ENCODE data around the gene RIMS1.

The RIMS1 gene

DNA sequence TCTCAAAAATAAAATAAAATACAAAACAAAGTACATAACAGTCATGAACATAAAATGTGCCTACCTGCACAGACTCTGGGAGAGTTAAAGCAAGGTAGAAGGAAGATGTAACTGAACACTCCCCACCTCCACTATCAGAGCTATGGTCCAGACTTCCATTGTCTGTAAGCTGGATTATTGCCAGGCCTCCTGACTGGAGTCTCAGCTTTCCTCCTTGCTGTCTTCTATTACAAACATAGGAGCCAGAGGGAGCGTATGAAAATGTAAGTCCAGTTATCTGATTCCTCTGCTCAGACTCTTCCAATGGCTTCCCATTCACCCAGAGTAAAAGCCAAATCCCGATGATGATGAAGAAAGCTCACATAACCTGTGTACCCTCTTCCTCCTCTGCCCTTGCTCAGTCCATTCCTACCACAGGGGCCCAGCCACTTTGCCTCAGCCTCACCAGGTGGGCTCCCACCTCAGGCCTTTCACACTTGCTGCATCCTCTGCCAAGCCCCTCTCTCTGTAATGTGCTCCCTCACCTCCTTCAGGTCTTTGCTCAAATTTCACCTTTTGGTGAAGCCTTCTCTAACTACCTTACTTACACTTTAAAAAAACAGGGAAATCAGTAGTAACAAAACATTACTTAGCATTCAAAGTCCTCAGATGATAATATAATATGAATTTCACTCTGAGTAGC is 194.1 kb downstream of the RIMS1 start:
- in situ Hi-C loops (cut with MboI; ENCODE audit: low pct_unique_long_range_greater_than_20kb, low sequenced_read_pairs) = no loop called here

DNA sequence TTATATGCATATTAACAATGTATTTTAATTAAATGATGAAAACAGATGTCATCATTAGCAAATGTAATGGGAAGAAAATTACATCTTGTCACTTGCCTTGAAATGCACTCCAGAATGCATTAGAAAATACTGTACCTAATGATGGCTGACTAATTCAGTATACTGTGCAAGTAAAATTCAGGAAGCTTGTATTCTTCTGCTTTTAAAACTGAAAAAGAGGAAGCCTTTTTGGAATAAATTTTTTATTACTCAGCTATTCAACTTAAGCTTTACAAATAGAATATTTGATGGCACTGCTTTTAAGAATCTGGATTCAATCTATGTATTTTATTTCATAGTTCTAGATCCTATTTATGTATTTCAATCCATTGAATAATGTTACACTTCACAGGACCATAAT is 195.5 kb downstream of the RIMS1 start:
- in situ Hi-C loops (cut with MboI; ENCODE audit: low pct_unique_long_range_greater_than_20kb, low sequenced_read_pairs) = no loop called here
- no peak for DNase-seq

More for the DNA sequence above, 194.1 kb downstream of the RIMS1 start:
- DNase-seq = no peak

DNA sequence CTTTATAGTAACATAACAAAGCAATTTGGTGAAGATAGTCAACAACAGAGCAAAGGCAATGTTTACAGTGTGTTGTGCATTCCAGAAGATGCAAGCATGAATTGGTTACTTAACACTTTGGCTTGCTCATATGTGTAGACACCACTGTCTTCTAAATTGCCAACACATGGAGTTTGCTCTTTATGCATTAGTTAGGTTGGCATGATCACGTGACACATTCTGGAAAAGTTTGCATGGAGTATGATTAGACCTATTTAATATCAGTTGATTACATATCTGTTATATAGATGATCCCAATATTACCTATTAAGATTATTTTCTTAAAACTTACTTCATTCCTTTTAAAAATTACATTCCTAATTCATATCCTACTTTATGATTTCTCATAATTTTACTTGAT is 197.6 kb downstream of the RIMS1 start:
- in situ Hi-C loops (cut with MboI; ENCODE audit: low pct_unique_long_range_greater_than_20kb, low sequenced_read_pairs) = no loop called here
- no peak for DNase-seq

DNA sequence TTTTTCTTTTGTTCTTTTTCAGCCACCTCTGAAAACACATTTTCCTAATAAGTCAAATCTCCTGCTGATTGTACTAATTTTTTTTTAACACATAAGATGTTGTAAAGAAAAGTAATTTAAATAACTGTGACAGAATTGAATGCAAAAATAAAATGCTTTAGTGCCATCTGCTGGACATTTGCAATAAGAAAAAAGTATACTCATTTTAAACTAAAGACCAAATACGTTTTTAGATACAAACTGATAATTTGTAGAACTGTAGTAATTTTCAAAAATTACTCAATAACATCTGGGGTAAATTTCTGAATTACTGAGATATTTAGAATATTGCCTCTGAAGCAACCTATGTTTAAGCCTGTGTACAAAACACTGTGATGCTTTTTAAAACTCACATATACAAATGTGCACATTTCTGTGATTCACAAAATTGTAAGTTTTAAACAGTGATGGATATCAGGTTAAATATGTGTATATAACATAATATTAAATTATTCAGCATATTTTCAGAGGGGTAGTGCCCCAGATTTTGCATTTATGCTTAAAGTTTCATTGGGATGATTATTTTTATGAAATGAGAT is 198.7 kb downstream of the RIMS1 start:
- in situ Hi-C loops (cut with MboI; ENCODE audit: low pct_unique_long_range_greater_than_20kb, low sequenced_read_pairs) = no loop called here
- DNase-seq = peak; percentile 26

DNA sequence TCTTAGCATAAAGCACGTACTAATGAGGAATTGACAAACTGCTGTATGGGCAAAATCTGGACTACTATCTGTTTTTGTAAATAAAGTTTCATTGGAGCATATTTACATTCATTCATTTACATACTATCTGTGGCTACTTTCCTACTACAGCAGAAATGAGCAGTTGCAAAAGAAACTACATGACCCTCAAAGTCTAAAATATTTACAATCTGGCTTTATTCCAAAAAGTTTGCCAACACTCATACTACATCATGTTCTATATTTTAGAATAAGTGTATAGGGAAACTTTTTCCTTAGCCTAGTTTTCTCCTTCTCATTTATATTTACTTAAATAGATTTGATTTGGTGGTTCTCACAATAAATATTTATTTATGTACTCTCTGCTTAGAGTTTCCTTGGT is 208.2 kb downstream of the RIMS1 start:
- in situ Hi-C loops (cut with MboI; ENCODE audit: low pct_unique_long_range_greater_than_20kb, low sequenced_read_pairs) = no loop called here
- no peak for DNase-seq

DNA sequence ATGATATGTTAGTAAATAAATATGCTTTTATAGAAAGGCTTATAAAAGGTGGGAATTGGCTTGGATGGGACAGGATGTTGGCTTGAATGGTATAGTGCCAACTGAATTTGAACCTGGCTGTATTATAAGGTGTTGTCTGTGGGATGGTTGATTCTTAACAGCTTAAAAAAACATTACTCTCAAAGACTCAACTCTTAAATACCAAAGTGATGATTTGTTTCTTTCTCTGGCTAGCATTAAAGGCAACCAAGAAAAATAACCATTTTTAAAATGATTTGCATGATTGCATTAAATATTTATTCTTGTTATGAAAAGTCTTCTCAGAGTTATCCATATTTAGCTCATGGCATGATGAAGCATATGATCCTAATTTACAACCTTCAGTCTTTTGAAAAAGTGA is 216.2 kb downstream of the RIMS1 start:
- DNase-seq = no peak
- in situ Hi-C loops (cut with MboI; ENCODE audit: low pct_unique_long_range_greater_than_20kb, low sequenced_read_pairs) = no loop called here

DNA sequence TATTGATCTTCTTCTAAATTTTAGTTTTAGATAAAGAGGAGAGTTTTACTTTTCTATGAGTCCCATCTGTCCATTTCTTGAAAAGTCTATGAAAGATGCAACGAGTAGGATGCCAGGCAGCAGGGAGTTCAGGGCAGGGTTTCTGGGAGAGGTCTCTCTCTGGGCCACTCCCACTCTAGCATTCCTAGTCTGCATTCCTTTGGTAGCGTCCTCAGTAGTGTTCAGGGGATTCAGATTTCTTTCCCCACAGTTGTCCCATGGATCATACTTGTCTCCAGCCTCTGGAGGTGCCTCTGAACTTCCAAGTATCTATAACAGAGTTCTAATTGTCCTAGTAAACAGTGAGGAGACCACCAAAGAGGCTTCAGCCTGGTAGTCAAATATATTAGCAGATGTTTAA is 225.3 kb downstream of the RIMS1 start:
- in situ Hi-C loops (cut with MboI; ENCODE audit: low pct_unique_long_range_greater_than_20kb, low sequenced_read_pairs) = no loop called here
- no peak for DNase-seq

DNA sequence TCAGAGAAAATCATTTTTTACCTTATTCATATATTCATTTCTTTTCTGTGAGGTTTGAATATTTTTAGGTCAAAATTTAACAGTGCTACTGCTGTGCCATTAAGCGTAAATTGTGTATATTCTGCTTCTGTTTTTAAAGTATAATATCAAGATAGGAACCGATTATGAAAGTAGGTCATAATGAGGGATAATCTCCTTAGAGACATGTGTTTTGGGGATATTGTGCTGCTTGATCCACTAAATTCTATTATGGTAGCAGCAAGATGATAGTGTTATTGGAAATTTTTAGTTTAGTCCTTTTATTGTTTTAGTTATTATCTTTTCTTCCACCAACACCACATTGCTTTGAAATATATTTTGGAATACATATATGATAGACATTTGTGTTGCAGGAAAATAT is 244.0 kb downstream of the RIMS1 start:
- no peak for DNase-seq
- in situ Hi-C loops (cut with MboI; ENCODE audit: low pct_unique_long_range_greater_than_20kb, low sequenced_read_pairs) = no loop called here

DNA sequence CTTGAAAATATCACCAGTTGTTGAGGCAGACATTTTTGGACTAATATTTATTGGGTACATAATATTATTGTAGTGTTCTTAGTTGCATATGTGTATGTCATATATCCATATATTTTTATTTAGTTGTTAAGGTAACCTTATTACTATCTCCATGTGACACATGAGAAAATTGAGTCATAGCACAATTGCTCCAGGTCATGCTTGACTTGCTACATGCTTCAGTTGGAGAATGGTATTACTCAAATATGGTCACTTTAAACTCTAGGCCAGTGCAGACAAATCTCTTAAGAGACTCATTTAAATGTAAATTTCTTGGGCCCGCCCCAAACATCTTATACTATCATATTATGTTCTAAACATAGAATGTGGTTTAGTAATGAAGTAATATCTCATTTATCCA is 246.1 kb downstream of the RIMS1 start:
- in situ Hi-C loops (cut with MboI; ENCODE audit: low pct_unique_long_range_greater_than_20kb, low sequenced_read_pairs) = no loop called here
- no peak for DNase-seq

DNA sequence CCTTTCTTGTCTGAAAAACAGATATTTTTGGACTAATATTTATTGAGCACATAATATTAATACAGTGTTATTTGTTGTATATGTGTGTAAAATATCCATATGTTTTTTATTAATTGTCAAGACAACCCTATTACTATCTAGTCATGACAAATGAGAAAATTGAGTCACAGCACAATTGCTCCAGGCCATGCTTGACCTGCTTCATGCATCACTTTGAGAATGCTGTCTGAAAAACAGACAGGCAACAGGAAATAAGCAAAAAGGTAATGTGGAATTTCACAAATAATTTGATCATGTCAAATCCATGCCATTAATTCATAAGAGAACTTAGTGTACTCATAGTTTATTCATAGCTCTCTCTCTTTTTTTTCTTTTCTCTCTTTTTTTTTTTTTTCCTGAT is 246.5 kb downstream of the RIMS1 start:
- in situ Hi-C loops (cut with MboI; ENCODE audit: low pct_unique_long_range_greater_than_20kb, low sequenced_read_pairs) = no loop called here
- DNase-seq = no peak

DNA sequence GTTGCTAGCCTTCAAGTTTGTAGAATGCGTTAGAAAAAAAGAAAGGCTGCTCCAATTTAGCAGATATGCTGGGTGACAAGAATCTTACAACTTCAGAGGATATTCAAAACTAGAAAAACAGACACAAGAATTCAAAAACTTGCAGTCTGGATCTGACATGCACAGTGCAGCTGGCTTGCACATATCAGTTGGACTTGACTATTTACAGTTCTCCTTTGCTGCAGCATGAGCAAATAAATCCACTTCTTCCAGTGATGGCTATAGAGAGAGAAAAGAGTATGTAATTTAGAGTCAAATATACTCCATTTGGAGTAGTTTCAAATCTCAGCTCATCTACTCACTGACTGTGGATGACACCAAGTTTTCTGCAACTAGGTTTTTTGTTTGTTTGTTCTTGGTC is 247.0 kb downstream of the RIMS1 start:
- no peak for DNase-seq
- in situ Hi-C loops (cut with MboI; ENCODE audit: low pct_unique_long_range_greater_than_20kb, low sequenced_read_pairs) = no loop called here

DNA sequence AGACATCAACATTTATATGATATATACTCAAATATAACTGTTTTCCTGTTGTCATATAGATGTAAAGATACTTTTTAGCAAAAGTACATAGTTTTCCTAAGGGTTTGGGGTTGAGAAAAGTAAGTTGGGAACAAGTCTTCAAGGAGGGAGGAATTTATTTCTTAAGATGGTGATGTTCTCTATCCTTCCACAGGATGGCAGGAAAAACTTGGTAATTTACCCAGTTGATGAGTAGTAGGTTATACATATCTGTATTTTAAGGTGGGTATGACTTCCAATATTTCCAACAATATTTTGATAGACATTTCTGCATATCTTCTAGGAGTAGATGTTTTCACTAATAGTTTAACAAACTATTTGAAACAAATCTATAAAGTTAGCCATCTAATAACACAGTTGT is 254.4 kb downstream of the RIMS1 start:
- DNase-seq = no peak
- in situ Hi-C loops (cut with MboI; ENCODE audit: low pct_unique_long_range_greater_than_20kb, low sequenced_read_pairs) = no loop called here

DNA sequence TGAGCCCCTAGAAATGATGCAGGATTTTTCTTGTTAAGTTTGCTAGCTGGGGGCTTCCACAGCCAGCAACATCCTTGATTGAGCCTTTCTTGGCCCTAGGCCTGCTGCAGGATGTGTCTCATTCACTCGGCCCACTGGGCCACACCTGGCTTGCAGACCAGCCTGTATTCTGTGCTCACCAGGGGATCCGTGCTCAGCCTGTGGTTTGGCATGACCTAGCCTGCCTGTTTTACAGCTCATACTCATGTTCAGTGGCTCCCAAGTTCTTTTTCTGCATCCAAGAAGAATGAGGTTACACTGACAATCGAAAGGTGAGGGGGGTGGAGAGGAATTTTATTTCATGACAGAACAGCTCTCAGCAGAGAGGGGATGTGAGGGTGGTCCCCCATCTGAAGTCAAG is 263.4 kb downstream of the RIMS1 start:
- no peak for DNase-seq
- in situ Hi-C loops (cut with MboI; ENCODE audit: low pct_unique_long_range_greater_than_20kb, low sequenced_read_pairs) = no loop called here

DNA sequence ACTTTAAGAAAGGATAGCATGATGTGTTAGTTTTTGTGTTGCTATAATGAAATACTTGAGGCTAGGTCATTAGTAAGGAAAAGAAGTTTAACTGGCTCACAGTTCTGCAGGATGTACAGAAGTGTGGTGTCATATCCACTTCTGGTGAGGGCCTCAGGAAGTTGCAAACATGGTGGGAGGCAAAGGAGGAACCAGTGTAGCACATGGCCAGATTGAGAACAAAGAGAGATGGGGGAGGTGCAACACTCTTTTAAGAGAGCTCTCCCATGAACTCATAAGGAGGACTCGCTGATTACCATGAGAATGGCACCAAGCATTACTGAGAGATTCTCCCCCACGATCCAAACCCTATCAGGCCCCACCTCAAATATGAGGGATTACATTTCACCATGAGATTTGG is 265.4 kb downstream of the RIMS1 start:
- in situ Hi-C loops (cut with MboI; ENCODE audit: low pct_unique_long_range_greater_than_20kb, low sequenced_read_pairs) = no loop called here
- DNase-seq = peak; percentile 43

DNA sequence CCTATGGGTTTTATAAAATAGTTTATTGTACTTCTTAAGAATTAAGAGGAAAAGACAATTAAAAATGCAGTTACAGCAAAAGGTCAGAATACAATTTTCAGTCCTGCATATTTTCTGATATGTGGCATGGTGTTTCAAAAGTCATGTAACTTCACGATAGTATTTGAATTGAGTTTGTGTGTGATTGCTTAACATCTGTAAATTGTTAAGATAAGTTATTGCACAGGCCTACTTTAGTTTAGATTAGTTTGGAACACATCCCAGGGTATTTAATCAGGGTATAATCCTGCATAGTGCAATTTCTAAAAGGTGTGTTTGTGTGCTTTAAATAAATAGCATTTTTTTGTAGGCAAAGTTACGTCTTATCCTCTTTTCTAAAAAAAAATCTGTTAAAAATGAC is 289.6 kb downstream of the RIMS1 start:
- in situ Hi-C loops (cut with MboI; ENCODE audit: low pct_unique_long_range_greater_than_20kb, low sequenced_read_pairs) = no loop called here
- no peak for DNase-seq

DNA sequence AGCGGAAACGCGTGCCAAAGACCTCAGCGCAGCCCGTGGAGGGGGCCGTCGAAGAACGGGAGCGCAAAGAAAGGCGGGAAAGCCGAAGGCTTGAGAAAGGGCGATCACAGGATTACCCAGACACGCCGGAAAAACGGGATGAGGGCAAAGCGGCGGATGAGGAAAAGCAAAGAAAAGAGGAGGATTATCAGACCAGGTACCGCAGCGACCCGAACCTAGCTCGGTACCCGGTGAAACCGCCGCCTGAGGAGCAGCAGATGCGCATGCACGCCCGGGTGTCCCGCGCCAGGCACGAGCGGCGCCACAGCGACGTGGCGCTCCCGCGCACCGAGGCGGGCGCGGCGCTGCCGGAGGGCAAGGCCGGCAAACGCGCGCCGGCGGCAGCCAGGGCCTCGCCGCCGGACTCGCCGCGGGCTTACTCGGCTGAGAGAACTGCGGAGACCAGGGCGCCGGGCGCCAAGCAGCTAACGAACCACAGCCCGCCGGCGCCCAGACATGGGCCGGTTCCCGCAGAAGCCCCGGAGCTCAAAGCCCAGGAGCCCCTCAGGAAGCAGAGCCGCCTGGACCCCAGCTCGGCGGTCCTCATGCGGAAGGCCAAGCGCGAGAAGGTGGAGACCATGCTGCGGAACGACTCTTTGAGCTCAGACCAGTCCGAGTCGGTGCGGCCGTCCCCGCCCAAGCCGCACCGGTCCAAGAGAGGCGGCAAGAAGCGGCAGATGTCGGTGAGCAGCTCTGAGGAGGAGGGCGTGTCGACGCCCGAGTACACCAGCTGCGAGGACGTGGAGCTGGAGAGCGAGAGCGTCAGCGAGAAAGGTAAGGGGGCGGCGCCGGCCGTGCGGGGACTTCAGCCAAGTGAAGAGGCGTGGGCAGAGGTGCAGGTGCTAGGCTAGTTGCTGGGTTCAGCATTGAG is 296.2 kb downstream of the RIMS1 start:
- no peak for DNase-seq
- in situ Hi-C loops (cut with MboI; ENCODE audit: low pct_unique_long_range_greater_than_20kb, low sequenced_read_pairs) = no loop called here

DNA sequence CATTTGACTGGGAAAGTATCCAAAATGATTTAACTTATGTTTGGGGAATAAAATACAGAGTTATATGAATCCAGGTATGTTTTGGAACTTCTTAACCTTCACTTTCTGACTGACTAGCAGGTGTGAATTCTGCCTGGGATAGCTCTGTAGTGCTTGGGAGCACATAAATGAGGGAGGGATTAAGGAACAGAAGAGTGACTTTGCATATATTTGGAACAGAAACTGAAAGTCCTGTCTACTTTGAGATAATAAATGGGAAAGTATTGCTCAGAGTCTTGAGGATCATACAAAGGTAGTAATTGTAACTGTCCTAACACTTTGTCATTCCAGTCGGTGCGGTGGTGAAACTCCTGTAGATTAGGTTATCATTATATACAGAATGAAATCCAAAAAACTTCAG is 317.6 kb downstream of the RIMS1 start:
- no peak for DNase-seq
- in situ Hi-C loops (cut with MboI; ENCODE audit: low pct_unique_long_range_greater_than_20kb, low sequenced_read_pairs) = no loop called here

DNA sequence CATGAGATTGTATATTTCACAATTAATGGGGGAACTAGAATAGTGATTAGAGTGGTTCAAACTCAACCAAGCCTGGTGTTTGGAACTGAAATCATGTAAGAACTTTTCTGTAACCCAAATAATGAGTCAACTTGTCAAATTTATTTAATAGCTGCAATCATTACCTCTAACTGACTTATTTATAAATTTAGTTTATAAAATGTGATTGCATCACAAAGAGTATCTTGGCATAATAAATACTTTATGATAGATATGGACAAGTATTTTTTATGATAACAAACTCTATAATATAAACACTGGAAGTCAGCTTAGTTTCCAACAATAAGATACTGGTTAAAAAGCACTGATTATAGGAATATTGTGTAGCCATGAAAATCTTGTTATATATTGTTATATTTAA is 319.1 kb downstream of the RIMS1 start:
- DNase-seq = no peak
- in situ Hi-C loops (cut with MboI; ENCODE audit: low pct_unique_long_range_greater_than_20kb, low sequenced_read_pairs) = no loop called here

DNA sequence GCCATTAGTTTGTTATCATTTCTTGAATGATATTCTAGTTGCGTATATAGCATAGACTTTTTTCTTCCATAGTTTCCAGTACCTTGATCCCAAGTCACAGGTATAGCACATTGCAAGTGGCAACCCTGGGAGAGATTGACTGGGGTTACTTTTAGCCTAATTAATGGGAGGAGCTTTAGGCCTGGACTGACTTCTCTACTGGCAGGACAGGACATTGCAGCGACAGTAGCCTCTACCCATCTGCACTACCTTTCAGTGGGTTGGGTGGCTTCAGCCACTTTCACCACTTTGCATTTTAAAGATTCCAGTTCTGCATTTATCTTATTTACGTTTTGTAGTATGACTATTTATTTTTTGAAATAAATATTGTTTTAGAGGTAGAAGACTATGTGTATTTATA is 320.3 kb downstream of the RIMS1 start:
- no peak for DNase-seq
- in situ Hi-C loops (cut with MboI; ENCODE audit: low pct_unique_long_range_greater_than_20kb, low sequenced_read_pairs) = no loop called here

DNA sequence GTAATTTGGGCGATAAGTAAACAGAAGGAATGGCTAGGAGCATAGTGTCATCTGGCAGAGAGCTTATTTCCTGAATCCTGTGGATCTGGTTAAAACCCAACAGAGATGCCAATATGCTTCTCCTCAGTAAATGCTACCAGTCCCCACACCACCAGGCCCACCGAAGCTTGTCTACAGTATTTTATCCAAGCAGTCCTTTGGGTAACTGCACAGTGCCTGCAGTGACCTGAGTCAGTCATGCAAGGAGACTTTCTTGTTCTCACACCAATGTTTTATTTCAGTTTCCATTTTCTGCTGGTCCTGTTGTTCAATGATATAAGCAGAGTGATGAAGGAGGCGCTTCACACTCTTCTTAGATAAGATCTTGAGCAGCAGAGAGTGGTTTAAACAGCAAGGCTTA is 326.3 kb downstream of the RIMS1 start:
- no peak for DNase-seq
- in situ Hi-C loops (cut with MboI; ENCODE audit: low pct_unique_long_range_greater_than_20kb, low sequenced_read_pairs) = no loop called here

All from KBM-7 (cell line).